Muscle layer of duodenum (tissue), 2 donors: ENCODE measurements around the gene CMTM7.
A peak's percentile ranks its signal among the peaks of the same experiment; 100 is the strongest.

Experiments used
- H3K27ac ChIP-seq: one replicate; pipeline ENCODE4 v1.7.0; 2013; ENCODE audit warnings: mild to moderate bottlenecking, low read length
- H3K27me3 ChIP-seq: one replicate; pipeline ENCODE4 v1.7.0; 2013; ENCODE audit warnings: low read depth, mild to moderate bottlenecking, control low read depth, low read length
- H3K36me3 ChIP-seq, 2 donors: one replicate each; pipeline ENCODE4 v1.7.0; 2013; ENCODE audit warnings: low read length in 2 of 2, control low read depth in 1 of 2, mild to moderate bottlenecking in 1 of 2; ENCODE audit not compliant: insufficient read depth in 2 of 2, control insufficient read depth in 1 of 2
- H3K4me1 ChIP-seq, 2 donors: one replicate each; pipeline ENCODE4 v1.7.0; 2013; ENCODE audit warnings: low read length in 2 of 2, mild to moderate bottlenecking in 2 of 2, control low read depth in 1 of 2, moderate library complexity in 1 of 2; ENCODE audit not compliant: insufficient read depth in 2 of 2, control insufficient read depth in 1 of 2
- H3K4me3 ChIP-seq, 2 donors: one replicate each; pipeline ENCODE4 v1.7.0; 2013; ENCODE audit warnings: low read length in 2 of 2, low read depth in 1 of 2, mild to moderate bottlenecking in 1 of 2
- H3K9me3 ChIP-seq, 2 donors: one replicate each; pipeline ENCODE4 v1.7.0; 2013; ENCODE audit warnings: low read length in 2 of 2, control low read depth in 1 of 2, mild to moderate bottlenecking in 1 of 2; ENCODE audit not compliant: control insufficient read depth in 1 of 2
- donor health status: healthy.

CMTM7 gene

DNA sequence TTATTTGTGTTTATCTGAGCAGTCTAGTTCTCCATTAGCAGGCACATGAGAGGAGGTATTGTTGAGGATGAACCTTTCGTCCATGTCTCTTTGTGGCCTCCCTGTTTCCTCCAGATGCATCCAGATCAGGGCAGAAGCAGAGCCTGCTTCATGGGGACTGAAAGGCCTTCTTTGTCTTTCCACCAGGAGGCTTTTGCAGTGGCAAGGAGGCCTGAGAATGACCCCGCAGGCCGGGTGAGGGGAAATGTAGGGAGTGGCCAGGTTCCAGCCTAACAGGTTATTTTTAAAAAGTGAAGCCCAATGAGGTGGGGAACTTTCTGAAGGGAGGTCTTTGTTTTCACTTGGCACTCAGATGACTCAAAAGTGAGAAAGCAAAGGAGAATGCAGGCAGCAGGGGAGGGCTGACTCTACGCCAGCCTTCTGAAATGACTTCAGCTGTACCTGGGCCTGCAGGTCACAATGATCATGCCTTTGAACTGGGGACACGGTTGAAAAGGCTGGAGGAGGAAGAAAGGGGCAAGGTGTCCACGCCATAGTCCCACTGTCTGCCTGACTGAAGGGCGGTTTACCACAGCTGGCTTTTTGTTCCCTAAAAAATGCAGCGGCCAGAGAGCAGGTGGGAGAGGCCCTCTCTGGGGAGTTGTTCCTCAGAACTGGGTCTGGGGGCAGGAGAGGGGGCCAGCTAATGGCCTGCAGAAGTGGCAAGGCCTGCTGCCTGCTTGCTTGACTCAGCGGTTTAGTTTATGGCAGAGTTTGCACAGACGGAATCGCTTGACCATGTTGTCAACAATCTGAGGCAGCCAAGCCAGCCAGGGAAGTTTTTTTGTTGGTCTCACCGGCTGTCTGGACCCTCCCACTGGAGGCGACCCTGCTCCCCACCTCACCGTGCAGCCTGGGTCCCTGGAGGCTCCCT is 28.7 kb downstream of the CMTM7 start:
- H3K4me3 ChIP-seq: no peak overlapping the region
- H3K4me1 ChIP-seq: peaks cover 17 to 24% of the 10 kb centered on the region in 2 donors
- H3K36me3 ChIP-seq: no peaks in the 10 kb centered on the region
- H3K27me3 ChIP-seq: no peaks in the 10 kb centered on the region
- no peaks in the 10 kb centered on the region for H3K9me3 ChIP-seq
- H3K27ac ChIP-seq: peak overlapping the region; percentile 29

DNA sequence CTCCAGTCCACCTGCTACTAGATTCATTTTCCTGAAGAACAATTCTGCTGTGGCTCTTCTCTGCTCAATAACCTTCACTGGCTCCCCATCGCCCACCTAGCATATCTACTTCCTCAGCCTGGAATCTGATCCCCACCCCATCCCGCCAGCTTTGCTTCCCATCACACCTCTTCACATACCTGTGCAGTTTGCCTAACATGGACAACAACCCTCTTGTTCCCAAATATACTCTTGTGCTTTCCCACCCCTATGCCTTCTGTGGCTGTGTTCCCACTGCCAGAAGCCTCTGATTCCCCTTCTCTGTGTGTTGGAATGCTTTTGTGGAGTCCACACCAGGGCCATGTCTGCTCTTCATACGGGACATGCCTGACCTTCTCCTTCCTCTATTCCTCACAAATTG is 29.5 kb downstream of the CMTM7 start:
- Histone ChIP-seq H3K27ac (peak overlapping the region; percentile 27), H3K36me3 (no peaks in the 10 kb centered on the region), H3K27me3 (no peaks in the 10 kb centered on the region), H3K4me3 (no peak overlapping the region), H3K9me3 (no peaks in the 10 kb centered on the region), H3K4me1 (peaks cover 17 to 24% of the 10 kb centered on the region in 2 donors)

DNA sequence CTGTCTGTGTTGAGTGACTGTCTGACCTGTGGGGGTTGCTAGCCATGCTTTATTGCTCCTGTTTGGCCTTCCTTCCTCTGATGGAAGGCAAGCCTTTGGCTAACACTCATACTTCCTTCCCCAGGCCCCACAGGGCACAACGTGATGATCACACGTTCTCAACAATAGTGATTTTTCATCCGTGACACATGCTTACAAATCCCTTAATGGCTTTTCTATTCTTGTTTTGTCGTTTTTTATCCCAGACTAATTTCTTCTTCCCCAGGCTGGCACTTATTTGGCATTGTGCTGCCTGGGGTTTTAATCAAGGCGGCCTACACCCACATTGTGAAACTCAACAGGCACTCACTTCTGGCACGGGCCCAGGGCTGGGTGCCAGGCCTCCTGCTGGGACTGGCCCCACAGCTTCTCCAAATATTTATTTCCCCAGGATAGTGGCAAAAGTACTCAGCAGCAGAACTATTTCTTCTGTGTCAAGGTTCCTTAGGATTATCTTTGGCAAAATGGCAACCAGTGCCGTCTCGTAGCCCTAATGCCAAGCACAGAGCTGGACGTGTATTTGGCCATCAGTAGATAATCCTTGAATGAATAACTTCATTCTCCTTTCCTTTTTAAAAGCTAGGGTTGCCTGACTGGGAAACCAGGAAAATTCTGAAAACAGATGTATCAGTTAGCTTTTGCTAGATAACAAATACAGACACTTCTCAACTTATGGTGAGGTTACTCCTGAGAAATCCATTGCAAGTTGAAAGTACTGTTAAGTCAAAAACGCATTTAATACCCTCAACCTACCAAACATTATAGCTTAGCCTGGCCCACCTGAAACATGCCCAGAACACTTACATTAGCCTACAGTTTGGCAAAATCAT is 30.6 kb downstream of the CMTM7 start:
- no peaks in the 10 kb centered on the region for H3K36me3 ChIP-seq
- peaks cover 17 to 24% of the 10 kb centered on the region in 2 donors for H3K4me1 ChIP-seq
- peak overlapping the region; percentile 27 for H3K27ac ChIP-seq
- H3K27me3 ChIP-seq: no peaks in the 10 kb centered on the region
- H3K9me3 ChIP-seq: no peaks in the 10 kb centered on the region
- H3K4me3 ChIP-seq: no peak overlapping the region

DNA sequence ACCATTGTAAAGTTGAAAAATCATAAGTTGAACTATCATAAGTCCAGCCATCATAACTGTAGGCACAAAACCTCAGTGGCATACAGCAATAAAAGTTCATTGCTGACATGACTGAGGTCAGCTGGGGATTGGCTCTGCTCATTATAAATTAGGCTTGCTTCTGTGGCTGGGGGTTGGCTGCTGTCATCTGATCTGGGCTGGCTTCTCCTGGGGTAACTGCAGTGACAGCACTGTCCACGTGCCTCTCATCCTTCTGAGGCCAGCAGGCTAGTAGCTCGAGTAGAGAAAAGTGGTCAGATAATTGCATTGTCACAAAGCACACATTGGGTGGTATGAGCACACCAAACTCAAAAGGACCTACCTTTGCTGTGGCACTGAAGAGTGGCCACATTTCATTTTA is 31.3 kb downstream of the CMTM7 start:
- no peak overlapping the region for H3K27ac ChIP-seq
- H3K9me3 ChIP-seq: no peaks in the 10 kb centered on the region
- no peak overlapping the region for H3K4me3 ChIP-seq
- H3K4me1 ChIP-seq: peaks cover 17 to 24% of the 10 kb centered on the region in 2 donors
- H3K36me3 ChIP-seq: no peaks in the 10 kb centered on the region
- no peaks in the 10 kb centered on the region for H3K27me3 ChIP-seq

DNA sequence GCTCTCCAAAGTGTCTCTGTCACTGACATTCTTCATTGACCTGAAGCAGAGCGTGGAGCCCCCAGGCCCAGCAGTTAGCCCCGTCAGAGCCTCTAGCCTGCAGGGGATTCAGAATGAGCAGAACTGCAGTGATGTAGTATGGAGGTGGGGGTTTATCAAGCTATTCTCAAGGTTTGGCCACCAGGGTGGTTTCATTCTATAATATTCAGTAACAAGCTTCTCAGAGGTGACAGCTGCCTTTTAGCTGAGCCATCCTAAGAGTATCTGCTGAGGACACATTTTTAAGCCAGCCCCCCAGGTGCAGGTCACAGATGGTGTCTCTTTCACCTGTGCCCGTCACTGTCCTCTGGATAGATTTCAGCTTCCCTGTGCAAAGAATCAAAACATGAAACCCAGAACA is 31.9 kb downstream of the CMTM7 start:
- no peak overlapping the region for H3K4me3 ChIP-seq
- H3K4me1 ChIP-seq: peaks cover 17 to 24% of the 10 kb centered on the region in 2 donors
- H3K9me3 ChIP-seq: no peaks in the 10 kb centered on the region
- no peaks in the 10 kb centered on the region for H3K27me3 ChIP-seq
- H3K27ac ChIP-seq: no peak overlapping the region
- H3K36me3 ChIP-seq: no peaks in the 10 kb centered on the region

DNA sequence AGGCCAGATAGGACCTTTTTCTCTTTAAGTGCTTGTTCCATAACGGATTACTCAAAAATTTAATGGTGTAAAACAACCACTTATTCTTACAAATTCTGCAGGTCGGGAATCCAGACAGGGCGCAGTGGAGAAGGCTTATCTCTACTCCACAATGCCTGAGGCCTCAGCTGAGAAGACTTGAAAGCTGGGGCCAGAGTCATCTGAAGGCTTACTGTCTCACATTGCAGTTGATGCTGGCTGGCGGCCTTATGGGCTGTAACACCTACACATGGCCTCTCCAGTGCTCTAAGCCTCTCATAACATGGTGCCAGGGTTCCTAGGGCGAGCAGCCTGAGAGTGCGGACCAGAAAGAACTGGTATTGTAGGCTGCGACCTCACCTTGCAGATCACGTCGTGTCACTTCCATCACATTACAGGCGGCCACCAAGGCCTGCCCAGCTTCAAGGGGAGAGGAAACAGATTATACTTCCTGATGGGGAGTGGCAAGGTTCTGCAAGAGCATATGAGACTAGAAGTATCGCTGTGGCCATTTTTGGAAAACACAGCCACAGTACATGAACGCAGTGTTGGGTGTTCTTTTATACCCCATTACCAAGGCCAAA is 32.4 kb downstream of the CMTM7 start:
- Histone ChIP-seq H3K27me3 (no peaks in the 10 kb centered on the region), H3K9me3 (no peaks in the 10 kb centered on the region), H3K4me1 (peaks cover 17 to 27% of the 10 kb centered on the region in 2 donors), H3K36me3 (no peaks in the 10 kb centered on the region), H3K4me3 (no peak overlapping the region), H3K27ac (no peak overlapping the region)

DNA sequence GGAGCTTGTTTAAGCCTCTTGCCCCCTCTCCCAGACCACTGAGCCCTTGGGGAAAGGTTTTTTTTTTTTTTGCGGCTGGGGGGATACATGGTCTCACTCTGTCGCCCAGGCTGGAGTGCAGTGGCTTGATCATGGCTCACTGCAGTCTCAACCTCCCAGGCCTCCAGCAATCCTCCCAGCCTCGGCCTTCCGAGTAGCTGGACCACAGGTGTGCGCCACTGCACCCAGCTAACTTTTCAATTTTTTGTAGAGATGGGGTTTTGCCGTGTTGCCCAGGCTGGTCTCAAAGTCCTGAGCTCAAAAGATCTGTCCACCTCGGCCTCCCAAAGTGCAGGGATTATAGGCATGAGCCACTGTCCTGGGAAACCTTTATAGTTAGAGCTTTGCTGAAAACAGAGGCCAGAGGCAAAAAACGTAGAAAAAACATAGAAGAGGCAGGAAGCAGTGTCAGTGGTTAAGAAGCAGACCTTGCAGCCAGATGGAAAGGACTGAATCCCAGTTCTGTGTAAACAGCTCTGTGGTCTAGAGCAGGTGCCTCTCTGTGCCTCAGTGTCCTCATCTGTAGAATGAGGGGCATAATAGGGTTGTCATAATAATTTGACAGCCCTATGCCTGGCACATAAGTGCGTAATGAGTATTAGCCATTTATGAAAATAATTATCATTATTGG is 33.1 kb downstream of the CMTM7 start:
- H3K4me3 ChIP-seq: no peak overlapping the region
- H3K27ac ChIP-seq: no peak overlapping the region
- no peaks in the 10 kb centered on the region for H3K36me3 ChIP-seq
- H3K9me3 ChIP-seq: no peaks in the 10 kb centered on the region
- H3K27me3 ChIP-seq: no peaks in the 10 kb centered on the region
- H3K4me1 ChIP-seq: peaks cover 17 to 27% of the 10 kb centered on the region in 2 donors

DNA sequence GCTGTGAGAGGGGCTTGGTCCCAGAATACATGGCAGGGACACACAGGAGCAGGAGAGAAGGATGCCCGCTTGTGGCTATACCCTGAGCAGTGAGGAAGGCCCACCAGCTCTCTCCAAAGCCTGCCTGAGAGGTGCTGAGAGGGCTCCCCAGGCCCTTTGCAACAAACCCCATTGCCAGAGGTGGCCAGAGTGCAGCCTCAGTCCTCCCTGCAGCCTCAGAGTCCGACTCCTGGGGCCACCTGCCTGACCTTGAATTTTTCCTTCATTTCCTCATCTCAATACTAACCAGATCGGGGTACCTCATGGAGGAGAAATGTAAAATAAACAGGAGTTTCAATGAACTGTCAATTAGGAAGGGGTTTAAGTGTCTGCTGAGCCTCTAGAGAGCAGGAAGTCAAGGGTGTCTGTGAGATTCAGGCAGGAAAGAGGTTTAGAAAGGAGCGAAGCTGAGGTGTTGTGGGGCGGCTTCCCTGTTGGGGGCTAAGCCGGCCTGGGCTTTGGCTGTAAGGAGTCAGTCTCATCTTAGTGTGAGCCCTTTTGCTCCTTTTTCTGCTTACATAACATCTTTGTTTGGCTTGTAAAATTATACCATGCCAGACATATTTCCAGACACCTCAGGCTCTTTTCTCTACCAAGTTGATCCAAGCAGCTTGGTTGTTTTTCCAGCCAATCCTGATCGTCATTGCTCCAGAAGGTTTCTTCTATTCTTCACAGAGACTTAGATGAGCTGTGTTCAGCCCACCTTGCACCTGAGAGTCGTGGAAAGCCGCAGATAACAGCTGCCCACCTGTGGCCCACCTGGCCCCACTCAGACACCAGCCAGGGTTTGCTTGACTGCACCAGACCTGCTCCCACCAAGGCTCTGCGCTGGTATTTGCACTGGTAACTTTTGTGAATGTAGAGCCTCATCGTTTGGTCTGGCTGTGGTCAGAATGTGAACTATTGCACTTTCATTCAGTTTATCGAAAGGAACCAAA is 36.7 kb downstream of the CMTM7 start:
- Histone ChIP-seq H3K27ac (no peak overlapping the region), H3K4me1 (peaks cover 0 to 3% of the 10 kb centered on the region in 2 donors), H3K27me3 (no peaks in the 10 kb centered on the region), H3K36me3 (no peaks in the 10 kb centered on the region), H3K9me3 (no peaks in the 10 kb centered on the region), H3K4me3 (no peak overlapping the region)

DNA sequence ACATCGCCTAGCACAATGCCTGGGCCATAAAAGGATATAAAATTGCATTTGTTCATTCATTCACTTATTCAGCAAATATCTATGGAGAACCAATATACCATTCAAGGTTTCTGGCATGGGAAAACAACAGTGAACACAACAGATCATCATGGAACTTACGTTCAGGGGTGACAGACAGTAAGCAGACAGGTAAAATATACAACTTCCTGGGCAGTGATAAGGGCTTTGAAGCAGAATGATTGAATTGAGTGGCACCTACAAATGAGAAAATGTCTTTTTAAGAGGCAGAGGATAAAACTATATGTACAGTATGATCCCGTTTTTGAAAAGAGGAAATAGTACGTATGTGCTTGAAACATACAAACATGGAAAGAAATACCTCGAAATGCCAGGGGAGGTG is 39.2 kb downstream of the CMTM7 start:
- no peaks in the 10 kb centered on the region for H3K27me3 ChIP-seq
- H3K4me3 ChIP-seq: no peak overlapping the region
- no peak overlapping the region for H3K27ac ChIP-seq
- no peaks in the 10 kb centered on the region for H3K36me3 ChIP-seq
- H3K9me3 ChIP-seq: no peaks in the 10 kb centered on the region
- peaks cover 0 to 3% of the 10 kb centered on the region in 2 donors for H3K4me1 ChIP-seq

DNA sequence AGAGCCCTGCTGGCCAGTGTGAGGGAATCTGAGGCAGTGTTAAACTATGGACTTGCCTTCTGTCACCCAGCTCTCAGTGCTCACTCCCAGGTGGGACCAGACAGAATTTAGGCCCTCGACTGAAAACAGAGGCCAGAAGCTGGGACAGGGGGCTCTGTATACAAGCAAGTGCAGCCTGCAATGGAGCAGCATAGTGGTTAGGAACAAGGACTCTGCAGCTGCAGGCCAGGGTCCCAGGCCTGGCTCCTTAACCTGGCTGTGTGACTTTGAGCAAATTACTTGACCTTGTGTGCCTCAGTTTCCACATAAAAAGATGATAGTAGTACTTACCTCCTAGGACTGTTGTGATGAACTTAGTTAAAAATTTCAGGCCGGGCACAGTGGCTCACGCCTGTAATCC is 39.8 kb downstream of the CMTM7 start:
- Histone ChIP-seq H3K27ac (no peak overlapping the region), H3K27me3 (no peaks in the 10 kb centered on the region), H3K4me3 (no peak overlapping the region), H3K36me3 (no peaks in the 10 kb centered on the region), H3K4me1 (peaks cover 0 to 3% of the 10 kb centered on the region in 2 donors), H3K9me3 (no peaks in the 10 kb centered on the region)
